ENCODE measurements around the gene TAS2R20.

GRCh38 chr12:11031307-11031706 lies 33.2 kb upstream of the TAS2R20 start, which contains the start of gene TAS2R31:
- TF ChIP-seq CTCF (IDR thresholded peaks at IDR 0.05; ENCODE audit: low read depth, low read length) (no peak), POLR2A (IDR thresholded peaks at IDR 0.05; ENCODE audit: extremely low read depth, insufficient read length) (no peak), MAX (IDR thresholded peaks at IDR 0.05; ENCODE audit: low read depth, low read length) (no peak), MYC (IDR thresholded peaks at IDR 0.05; ENCODE audit: low read depth, low read length) (no peak)
